Stimulated activated CD8-positive, alpha-beta memory T cell treated with anti-CD3 and anti-CD28 coated beads, Interleukin-15, amount 100 ng/mL, for 1 hour (primary cell): ENCODE data around the gene NACC1.

ENCODE experiments used
- DNase-seq: peaks from one replicate; pipeline ENCODE4 v3.0.0-alpha.2; 2020; ENCODE audit warnings: low read depth

The NACC1 gene

DNA sequence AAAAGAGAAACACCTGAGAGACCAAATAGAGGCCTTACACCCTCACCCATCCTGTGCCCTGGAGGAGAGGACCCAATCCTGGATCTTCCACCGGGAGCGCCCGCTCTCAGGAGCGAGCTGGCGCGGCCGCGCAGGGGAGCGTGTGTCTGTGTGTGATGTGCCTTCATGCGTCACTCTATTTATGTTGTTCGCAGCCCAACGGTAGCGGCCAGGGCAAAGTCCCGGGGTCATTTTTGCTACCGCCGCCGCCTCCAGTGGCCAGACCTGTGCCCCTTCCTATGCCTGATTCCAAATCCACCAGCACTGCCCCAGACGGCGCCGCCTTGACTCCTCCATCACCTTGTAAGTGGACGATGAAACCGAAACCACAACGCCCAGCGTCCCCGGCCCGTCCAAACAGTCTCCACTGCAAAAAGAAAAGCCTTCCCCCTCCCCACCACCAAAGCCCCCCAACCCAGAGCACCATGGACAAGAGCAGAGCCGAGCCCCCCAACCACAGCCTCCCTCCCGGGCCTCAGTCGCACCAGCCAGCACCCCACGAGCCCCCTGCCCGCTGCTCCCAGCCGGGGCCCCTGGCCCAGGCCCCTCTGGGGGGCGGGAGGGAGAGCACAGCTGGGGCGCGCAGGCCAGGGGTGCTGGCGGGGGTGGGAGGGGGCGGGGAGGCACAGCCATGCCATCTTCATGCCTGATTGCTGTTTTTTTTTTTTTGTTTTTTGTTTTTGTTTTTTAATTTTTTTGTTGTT is 30.1 kb upstream of the NACC1 start:
- DNase-seq, result no peak

DNA sequence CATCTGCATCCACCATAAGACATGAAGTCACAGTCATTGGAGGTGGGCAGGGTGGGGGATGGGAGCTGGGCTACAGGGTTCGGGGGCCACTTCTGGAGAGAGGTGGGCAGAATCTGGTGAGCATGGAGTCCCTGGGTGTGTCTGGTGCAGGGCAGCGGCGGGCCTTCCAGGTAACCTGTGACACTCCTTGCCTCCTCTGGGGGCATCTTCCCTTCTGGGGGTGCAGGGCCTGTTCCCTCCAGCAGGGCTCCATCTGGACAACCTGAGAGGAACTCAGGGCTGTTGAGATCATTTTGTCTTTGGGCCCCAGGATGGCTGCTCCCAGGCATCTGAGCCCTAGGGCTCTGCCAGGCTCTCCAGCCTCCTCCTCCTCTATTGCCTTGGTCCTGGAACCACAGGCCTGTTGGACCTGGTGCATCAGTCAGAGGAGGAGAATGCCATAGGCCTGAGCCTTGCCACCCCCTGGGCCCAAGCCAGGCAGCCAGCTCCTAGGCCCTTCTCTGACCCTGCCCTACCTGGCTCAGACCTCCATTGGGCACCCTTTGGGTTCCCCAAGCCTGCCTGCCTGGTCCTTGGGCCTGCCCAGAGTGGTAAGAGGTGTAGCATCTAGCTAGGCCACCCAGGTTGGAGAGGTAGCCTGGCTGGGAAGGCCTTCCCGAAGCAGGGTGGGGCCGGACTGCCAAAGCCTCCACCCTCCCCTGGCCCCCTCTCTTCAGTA is 28.8 kb upstream of the NACC1 start:
- DNase-seq, result no peak

DNA sequence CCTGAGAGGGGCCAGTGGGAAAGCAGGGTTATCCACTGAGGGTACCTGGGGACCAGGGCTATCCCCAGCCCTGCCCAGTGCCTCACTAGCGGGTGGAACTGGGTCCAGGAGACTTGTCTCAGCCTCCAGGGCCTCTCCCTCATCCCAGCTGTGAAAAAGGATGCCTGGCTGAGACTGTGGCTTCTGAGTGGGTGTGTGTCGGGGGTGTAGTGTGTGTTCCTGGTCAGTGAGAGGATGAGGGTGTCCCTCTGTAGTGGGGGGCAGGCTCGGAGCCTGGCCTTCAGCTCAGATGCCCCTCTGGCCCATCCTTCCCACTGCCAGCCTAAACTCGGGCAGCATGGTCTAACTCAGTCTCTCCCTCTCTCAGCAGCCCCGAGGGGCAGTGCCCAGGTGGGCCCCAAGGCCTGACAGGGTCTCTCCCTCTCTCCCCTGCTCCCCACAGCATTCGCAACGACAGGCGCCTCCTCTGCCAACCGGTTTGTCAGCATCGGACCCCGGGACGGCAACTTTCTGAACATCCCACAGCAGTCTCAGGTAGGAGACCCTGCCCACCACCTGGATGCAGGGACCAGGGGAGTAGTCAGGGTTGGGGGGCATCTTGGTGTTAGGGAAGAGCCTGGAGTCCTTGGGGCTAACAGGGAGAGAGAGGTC is 28.1 kb upstream of the NACC1 start:
- DNase-seq, result no peak

DNA sequence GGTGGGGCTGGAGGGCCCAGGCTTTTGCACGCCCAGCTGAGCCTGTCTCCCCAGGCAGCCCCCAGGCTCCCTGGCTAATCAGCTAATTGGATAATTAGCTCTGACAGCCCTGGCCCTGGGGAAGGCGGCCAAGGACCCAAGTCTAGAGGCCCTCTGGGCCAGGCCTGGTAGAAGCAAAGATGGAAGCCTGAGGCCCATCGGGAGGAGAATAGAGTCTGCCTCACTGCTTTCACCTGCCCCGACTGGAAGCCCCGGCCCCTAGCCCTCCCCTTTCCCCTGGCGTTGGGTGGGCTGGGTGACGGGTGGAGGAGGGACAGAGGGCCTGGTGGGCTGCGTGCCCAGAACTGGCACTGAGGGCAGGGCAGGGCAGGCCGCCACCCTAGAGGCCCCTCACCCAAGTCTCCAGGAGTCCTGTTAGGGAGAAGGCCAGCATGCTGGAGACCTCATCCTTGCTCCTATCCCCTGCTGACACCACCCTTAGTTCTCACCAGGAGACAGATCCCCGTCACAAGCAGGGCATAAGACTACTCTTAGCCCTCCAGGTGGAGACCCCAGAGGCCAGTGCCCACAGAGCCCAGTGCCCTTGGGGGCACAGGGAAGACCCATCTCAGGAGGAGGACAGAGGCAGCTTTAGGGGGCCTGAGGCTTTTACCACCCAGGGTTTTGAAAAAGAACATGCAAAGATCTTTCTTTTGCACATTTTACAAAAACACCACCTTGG is 27.4 kb upstream of the NACC1 start:
- DNase-seq, result no peak

DNA sequence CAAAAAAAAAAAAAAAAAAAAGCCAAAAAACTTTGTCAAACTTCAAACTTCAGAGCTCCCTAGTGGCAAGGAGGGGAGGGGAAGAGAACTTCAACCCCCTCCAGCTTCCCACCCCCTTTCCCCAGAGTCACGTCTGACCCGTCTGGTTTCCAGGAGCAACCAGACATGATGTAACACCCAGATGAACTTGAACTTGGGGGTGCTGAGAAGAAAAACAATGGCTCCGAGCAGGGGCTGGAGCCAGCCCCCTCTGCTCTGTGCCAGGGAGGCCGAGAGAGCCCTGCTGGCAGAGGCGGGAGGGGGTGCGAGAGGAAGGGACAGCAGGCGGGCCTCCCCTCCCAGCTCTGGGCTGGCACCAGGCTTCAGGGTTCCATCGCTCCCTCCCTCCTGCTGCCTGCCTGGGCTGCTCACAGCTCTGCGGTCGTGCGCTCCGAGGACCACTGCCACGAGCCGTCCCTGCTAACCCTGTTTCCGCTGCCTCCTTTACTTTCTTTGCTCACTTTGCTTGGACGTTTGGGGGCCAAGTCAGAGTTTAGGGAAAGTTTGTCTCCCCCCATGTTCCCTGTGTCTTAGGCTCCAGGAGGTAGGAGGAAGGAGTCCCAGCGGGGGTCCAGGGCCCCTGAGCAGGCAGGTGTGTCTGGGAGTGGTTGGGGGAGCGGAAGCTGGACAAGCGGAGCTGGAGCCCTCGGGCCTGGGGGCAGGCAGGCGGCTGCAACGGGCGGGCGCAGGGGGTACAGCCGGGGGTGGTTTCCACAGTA is 26.5 kb upstream of the NACC1 start:
- DNase-seq, result no peak

DNA sequence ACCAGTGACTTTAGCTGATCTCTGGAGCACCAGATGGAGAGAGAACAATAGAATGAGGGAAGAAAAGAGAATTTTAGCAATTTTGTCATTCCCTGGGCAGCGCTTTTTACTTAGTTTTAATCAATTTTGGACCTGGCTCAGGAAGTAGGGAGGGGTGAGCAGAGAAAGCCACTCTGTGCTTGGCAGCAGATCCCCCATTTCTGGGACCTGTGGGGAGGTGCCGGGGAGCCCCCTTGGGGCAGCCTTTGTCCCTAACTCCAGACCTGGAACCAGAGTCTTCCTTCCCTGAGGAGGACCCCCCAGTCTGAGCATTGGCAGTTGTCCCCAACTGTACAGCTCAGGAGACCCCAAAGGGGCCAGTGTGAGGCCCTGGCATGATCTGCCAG is 25.9 kb upstream of the NACC1 start:
- DNase-seq, result no peak

DNA sequence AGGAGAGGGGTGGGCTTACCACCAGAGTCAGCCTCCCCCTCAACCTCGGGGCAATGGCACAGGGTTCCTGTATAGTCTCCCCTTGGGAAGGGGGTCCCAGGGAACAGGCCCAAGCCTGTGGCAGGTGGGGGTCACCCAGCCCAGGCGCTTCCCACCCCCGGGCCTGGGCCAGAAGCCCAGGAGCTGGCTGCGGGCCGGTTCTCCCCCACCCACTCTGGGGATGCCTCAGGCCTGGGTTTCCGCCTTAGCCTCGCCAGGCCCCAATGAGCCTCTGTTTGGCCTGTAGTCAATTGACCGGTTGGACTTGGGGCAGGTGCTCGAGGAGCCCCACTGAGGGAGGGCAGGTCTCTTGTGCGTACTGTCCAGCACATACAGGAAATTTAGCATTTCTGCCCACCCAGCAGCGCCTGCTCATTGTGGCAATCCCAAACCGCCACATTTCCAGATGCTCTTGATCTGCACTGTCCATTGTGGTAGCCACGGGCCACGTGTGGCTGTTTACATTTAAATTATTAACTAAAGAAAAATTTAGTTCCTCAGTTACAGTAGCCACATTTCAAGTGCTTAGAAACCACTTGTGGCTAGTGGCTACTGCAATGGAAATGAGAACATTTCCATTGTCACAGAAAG is 25.3 kb upstream of the NACC1 start:
- DNase-seq, result no peak

DNA sequence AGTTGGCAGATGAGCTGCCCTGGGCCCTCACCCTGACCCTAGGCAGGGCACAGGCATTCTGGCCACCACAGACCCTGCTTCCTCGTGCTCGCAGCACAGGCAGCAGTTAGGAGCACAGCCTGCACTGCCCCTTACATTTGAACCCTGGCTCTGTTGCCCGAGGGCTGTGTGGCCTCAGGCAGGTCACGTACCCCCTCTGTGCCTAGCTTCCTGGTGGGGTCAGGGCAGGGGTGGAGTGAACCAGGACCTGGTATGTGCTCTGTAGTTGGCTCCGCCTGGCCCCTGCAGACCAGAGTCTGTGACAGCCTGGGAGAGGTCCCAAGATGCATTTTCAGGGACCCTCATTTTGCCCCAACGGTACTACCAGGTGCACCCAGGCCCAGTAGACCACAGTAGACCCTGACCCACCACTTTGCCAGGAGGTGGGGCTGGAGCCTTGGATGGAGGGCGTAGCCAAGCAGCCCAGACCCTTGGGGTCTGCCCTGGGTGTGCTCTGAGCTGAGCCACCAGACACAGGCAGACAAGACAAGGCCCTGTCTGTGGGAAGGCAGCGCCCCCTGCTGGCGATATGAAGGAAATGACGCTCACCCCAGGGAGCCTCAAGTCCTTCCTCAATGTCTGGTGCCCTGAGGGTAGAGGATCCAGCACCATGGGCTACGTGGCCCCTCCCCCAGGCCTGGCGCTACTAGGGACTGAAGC is 24.5 kb upstream of the NACC1 start:
- DNase-seq, result peak; percentile 63

DNA sequence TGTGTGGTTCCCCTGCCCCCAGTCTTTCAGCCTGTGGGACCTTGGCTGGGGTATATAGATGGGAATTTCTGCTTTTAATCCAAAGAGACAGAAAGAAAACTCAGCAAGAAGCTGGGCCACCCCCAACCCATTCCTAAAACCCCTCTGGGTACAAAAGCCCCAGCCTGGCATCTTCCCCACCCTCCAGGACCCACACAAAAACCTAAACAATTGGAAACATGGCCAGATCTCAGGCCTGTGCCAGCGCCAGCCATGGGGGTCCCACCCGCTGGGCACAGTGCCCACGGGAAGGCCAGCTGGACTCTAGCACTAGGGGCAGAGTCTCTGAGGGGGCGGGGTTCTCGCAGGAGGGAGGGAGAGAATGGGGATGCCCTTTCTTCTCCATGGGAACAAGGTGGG is 24.0 kb upstream of the NACC1 start:
- DNase-seq, result no peak

DNA sequence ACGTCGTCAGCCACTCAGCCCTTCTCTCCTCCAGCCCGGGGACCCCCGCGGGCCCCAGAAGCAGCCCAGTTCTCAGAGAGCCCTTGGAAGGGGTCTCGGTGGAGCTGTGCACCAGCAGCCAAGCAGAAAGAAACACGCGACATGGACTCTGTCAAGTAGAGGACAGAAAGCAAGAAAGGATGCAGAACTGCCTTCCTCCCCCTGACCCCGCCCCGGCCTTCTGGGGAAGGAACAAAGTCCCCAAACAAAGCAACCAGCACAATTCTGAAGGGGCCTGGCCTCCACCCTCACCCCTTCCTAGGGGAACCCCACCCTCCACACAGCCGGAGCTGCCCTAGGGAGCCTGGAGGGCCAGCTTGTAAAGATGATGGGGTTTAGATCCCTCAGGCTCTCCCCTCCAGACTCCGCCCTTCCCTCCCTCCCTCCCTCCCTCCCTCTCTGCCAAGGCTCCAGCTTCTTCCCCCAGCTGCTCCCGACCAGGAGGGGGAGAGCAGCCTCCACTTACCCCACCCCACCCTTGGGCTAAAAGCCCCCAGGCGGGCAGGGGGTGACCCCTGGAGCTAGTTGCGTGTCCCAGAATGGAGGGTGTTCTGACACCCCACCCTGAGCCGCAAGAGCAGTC is 23.2 kb upstream of the NACC1 start:
- DNase-seq, result no peak

DNA sequence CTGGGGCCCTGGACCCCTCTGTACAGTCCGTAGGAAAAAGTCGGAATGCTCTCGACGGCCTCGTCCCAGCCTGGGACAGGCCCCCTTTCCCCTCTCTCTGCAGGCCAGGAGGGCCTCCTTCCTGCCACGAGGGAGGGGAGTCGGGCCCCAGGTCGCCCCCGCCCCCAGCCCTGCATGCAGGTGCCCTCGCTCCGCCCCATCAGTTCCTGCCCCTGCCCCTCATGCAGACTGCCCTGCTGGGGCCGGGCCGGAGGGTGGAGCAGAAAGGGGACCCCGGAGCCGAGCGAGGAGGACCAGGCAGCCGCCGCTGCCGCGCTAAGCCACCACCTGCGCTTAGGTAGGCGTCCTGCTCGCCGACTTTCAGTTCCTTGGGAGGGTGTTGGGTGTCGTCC is 22.7 kb upstream of the NACC1 start:
- DNase-seq, result no peak

DNA sequence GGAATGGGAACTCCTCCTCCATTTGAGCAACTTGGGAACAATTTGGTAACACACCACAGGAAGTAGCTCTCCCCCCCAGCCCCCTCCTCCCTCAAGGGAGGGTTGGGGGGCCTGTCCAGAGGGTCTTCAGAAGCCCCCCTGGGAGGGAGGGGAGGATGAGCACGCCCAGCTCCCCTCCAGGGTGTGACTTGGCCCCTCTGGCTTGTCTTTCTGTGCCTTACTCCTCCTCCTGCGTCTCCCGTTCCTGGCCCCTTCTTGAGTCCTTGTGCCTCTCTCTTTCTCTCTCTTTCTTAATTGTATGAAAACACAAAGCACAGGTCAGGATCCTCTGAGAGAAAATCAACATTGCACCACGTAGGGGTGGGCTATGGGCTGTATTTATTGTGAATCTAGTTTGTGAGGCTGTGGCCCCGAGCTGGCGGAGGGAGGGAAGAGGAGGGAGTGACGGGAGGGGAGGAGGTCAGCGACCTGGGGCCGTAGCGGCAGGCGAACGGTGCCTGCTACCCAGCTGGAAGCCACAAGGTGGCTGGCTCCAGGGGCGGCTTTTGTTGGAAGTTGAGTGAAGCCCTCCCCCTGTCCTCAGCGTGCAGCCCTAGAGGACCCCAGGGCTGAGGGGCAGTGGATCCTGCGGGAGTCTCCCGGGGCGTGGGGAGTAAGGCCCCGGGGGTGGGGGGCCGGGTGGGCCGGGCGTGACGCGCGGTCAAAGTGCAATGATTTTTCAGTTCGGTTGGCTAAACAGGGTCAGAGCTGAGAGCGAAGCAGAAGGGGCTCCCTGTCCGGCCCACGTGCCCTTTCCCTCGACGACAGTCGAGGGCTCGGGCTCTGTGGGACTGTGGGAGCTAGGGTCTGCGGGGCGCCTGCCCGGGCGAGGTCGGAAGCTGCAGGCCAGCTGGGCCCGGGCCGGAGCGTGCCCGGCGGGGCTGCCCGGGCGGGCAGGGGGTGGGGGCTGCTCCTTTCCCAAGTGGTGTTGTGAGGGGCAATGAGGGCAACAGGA is 21.8 kb upstream of the NACC1 start:
- DNase-seq, result no peak

DNA sequence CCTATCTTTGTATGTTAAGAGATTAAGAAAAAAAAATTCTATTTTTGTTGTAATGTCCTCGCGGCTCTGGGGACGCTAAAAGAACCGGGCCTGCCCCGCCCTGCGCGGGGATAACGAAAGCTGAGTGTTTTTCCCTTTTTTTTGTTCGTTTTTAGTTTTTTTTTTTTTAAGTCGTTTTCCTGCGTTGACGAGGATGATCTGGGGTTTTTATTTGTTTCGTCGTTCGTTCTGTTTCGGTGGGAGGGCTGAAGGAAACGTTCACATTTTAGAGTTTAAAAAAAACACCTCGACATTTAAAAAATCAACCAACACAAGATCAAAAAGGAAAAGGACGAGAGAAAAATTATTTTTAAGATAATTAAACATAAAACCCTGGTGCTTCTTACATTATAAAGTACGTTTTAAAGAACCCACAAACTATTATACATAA is 21.0 kb upstream of the NACC1 start:
- DNase-seq, result no peak

DNA sequence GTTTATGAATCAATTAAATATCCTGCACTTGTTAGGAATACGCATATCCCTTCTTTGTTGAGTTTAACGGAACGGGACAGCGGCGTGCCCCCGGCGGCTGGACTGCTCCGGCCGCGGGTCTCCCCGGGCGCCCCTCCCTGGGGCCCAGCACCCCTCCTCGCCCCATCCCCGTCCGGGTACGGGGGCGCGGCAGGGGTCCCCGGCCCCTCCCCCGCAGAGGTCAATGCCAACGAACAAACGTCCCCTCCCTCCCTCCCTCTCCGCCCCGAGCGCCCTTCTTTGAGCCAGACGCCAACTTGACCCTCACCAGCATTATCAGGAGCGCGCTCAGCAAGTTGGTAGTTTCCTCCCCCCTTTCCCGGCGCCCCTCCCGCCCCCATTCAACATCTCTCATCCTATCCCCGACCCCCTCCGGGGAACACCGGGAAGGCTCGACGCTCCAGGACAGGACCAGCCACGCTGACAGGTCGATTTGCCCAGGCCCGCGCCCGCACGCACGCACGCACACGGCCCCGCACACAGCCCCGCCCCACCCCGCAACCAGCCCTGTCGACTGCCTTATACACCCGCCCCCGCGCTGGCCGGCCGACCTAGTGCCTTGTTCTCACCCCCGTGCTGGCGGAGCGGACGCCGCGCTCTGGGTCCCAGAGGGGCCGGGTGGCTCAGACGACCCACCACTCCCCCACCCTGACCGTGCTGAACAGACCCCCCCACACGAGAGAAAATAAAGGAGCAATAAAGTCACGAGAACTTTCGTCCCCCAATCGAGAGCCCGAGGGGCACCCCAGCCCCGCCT is 20.4 kb upstream of the NACC1 start:
- DNase-seq, result no peak

DNA sequence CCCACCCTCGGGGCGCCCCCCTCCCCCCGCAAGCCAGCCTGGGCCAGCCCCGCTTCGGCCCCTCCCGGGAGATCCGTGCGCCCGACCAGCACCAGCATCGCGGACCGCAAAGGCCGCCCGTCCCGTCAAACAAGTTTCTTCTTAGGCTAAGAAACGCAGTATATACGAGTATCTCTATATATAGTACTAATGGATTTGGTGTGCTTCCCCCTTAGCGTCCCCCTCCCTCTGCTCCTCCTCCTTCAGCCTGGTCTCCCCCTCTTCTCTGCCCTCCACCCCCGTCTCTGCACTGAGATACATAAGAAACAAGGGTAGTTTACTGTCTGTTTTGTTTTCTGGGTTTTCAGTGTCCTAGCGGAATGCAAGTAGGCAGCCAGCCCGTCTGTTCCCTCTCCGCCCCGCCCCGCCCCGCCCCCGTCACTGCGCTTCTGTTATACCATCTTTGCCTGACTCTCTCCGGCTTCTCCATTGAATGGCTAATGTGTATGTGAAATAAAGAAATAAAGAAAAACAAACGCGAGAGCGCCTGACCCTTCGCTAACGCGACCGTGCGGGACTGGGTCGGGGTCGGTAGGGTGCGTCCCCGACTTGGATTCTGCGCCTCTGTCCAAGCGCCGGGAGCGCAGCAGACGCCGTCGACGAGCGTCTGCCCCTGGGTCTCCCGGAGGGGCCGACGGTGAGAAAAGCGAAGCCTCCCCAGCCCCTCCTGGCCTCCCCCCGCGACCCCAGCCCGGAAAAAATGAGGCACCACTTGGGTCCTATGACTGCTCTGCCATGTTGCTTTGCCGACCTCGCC is 19.6 kb upstream of the NACC1 start:
- DNase-seq, result no peak

DNA sequence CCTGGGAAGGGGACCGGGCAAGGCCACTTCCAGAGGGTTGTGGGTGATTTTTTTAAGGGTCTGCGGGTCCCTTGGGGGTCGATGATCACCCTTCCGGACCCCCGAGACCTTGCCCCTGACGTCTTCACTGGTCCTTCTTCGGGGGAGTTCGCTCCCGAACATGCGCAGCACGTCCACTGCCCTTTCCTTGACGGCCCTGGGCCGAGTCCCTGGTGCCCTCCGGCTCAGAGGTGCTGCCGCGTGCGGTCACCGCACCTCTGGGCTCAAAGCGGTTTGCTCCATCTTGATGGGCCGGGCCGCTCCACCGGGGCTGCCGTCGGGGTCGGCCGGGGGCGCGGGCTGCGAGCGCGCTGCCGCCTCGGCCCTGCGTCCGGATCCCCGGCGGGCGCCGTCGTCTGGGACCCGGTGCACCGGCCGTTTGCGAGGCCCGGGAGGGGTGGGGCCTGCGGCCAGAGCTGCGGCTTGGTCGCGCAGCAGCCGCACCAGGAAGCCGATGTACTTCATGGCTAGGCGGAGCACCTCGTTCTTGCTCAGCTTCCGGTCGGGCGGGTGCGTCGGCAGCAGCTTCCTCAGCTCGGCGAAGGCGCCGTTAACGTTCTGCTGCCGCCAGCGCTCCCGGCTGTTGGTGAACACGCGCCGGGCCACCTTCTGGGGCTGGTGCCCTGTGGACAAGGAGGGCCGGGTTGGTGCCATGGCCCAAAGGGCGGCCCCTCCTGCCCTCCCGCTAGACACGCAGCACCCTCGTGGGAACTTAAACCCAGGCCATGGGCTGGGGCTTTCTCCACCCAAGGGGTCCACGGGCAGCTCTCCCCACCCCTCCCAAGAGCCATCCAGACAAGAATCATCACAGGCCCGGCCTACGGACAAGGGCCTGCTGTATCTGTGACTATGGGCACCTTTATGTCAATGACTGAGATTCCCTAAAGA is 18.7 kb upstream of the NACC1 start:
- DNase-seq, result peak; percentile 48
